Measurements from ENCODE around the gene LAMB2.

The LAMB2 gene

DNA sequence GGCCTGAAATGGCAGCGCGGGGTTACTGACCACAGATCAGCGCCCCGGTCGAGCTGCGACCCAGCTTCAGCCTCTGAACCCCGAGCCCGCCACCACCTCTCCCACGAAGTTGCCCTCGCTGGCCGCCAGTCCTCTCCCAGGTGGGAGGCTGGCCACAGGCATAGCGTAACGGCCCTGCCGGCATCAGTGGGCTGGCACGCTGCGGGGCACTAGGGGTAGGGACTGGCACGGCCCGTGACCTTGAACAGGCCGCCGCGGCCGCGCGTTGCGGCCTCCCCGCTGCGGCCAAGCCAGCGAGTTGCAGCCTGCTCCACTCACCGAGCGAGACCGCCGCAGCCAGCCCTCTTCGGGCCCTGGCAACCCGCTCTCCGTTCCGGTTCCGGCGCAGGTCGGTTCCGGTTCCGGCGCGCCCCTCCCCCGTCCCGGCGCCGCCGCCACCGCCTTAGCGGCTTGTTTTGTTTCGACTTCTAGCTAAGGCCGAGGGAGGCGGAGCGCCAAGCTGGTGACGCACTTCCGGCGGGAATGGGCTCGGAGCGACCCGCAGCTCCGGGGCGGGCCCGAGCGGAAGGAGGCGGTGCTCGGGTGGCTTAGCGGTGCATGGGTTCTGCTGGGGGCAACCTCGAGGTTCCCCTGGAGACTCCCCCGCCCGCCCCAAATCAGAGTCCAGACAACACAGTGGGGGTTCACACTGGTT is 12.3 kb downstream of the LAMB2 start, which contains the start of gene USP19:
USP19 (minus strand) TSS at position 386 of the 694 bp plus-strand sequence. CDS start 1,678 bp downstream, outside the sequence.
- FAIRE-seq = peak; percentile 32

DNA sequence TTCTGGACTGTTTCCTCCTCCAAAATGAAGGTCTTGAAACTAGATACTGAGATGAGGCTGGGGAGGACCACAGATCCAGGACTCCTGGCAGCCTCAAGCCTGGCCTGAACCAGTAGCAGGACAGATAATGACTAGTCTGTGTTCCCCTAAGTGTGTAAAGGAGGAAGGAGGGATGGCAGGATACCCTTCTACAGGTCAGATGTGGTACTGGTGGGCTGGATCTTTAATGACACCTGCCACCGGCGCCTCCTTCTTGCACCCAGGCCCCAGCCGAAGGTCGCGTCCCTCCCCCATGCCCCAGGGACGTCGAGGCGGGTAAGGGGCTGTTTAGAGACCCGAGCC is 12.8 kb downstream of the LAMB2 start:
- FAIRE-seq = no peak

DNA sequence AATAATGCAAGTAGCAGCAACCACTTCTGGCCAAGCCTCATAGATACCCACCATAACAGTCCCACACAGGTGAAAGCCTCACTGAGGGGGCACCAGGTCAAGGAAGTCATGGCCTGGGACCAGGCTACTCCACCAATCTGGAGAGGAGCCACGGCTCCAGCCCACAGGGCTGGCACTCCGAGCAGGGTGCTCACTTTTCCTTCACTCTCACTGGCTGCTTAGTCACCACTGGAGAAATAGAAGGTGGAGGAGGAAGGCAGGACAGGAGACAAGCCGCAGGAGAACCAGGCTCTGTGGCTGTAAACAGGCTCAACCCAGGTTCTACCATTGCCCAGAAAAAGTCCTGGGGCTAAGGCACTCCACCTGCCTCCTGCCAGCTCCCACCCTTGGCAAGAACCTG is 13.4 kb downstream of the LAMB2 start:
- FAIRE-seq = no peak

DNA sequence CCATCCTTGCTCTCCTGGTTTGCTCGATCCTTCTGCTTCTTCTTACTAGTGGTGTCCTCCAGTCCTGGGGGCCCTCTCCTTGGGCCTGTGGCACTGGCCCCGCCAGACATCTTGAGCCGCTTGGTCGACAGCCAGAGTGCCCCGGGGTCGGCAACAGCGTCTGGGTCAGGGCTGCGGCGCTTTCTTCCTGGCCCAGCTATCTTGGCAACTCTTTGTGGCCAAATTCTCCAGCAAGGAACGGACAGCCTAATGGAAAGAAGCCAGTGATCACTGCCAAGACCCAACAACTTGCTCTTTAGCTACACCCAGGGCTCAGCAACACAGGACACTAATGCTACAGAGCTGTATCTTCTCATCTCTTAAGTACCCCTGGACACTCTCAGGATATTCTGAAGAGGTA is 13.8 kb downstream of the LAMB2 start:
- FAIRE-seq = no peak

DNA sequence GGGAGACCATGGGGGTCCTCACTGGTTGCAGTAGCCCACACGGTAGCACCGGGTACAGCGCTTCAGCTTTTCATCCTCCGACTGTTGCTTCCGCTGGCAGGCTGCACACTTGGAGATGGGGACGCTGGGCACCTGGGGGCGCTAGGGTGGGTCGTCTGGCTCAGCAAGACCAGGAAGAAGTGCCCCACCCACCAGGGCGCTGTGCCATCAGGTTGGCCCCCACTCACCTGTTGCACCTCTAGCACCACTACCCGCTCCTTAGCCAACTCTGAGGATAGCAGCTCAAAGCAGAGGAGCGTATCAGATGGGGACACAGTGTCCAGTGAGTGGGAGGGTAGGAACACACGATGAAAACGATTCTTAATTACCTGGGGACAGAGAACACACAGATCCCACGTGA is 20.6 kb downstream of the LAMB2 start:
- no peak for FAIRE-seq

DNA sequence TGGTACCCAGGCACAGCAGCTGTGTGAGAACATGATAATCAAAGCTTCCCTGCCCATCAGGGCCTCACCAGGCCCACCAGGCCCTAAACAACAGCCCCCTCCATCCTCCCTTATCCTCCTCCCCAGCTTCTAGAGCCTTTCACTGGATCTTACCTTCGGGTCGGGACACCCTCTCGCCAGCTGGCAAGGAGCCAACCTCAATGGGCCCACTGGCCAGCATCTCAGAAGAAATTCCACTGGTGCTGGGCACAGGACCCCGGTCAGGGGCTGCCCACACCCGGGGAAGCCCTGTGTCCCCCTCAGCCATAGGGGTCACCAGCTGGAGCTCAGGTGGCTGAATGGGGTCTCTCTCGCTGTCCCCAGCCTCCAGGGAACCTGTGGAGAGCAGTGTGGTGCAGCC is 21.5 kb downstream of the LAMB2 start:
- no peak for FAIRE-seq

DNA sequence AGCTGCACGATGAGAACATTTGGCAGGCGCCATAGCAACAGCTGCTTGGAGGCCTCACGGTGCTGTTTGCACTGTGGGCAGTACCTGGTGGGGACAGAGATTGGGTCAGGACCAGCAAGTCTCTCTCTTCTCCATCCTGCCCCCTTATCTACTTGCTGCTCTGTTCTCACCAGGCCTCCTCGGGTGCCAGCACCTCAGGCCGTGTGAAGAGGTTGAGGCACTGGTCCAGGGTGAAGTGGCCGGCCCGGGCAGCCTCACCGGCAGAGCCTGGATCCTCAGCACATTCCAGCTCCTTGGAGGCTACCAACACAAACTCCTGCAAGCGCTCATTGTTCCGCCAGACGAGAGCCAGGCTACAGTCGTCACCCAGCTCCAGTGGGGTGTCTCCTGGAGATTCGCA is 22.1 kb downstream of the LAMB2 start:
- no peak for FAIRE-seq

DNA sequence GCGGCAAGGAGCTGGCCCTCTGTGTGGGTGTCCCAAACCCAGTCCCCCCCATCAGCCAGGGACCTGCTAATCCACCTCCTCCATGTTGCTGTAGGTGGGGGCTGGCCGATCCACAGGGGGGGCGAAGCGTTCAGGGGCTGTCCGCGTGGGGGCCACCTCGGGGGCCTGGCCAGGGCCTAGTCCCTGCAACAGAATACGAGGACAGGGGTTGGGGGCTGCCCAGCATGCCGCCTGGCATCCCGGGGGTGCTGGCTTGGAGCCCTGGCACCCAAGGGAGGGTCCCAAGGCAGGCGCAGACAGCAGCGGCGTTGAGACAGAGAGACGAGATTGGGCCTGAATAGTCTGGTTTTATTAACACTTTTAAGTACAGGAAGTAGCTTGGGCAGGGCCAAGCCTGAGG is 24.5 kb downstream of the LAMB2 start:
- no peak for FAIRE-seq

DNA sequence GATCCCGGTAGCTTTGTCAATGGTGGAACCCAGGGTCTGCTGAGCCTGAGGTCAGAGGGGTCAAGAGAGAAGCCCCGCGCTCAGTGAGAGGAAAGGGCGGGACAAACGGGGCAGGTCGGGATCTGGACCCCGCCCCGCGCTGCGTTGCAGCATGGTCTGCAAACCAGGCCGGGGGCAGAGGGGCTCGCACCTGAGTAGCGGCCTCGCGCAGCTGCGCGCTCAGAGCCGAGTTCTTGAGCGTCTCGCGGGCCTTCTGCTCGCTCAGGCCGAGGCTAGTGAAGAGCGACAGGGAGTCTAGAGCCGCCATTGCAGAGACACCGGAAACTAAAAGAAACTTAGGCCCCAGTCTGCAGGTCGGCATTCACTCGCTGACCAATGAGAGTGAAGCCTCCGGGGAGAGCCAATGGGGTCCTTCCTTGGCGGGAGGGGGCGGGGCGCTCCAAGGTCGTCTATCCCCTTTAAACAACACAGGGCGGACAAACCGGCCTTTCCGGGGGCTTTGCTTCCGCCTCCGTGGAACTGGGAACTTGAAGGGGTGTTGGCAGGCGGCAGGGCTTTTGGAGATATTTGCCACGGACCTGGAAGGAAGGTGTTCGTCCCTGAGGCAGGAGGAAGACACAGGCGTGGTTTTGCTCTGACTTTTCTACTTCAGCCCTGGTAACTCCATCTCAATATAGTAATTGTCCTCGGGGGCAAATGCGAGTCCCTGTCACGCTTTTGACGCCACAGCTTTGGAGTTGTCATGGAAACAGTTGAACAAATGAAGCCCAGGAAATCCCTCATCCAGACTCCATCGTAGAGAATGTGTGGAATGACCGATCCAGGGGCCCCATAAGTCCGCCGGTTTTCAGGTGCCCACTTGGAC is 28.2 kb downstream of the LAMB2 start, which contains the start of gene QARS1:
QARS1 (minus strand) TSS at position 331 of the 865 bp plus-strand sequence; CDS start at position 307, 24 bp downstream.
- peak; percentile 87 for FAIRE-seq

DNA sequence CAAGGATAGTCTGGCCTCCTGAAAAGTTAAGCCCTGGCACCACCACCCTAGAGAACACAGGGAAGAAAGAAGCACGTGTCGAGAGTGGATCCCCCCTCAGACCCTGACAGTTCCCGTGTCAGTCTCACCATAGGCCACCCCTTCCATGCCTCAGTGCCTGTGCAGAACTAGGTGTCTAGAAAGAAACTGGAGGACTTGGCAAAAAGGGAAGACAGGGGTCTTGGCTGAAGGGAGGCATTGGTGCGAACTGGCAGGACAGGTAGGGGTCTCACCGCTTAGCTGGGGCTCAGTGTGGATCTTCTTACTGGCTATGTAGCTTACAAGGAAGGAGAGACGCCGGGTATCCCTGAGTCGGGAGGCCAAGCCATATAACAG is 28.8 kb downstream of the LAMB2 start:
- no peak for FAIRE-seq

DNA sequence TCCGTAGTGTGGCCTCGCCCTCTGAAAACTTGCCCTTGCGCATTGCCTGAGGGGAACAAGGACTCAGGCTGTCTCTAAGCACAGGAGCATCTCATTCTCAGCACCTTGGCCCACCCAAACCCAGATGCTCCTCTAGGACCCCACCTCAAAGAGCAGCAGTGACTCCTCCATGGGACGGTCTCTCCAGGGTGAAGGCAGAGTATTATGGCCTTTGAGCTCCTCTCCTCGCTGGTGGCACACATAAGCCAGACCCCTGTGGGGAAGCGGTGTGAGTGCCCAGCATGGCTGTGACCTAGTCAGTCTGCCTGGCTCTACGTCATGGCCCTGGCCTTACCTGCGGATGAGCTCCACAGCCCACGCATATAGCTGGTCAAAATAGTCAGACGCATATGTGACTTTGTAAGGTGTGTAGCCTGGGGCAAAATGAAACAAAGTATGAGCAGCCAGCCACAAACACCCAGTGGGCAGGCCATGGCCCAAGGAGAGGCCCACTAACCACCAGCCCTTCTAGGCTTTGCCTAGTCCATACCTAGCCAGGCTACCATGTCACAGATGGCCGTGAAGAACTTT is 32.7 kb downstream of the LAMB2 start:
- FAIRE-seq = no peak

DNA sequence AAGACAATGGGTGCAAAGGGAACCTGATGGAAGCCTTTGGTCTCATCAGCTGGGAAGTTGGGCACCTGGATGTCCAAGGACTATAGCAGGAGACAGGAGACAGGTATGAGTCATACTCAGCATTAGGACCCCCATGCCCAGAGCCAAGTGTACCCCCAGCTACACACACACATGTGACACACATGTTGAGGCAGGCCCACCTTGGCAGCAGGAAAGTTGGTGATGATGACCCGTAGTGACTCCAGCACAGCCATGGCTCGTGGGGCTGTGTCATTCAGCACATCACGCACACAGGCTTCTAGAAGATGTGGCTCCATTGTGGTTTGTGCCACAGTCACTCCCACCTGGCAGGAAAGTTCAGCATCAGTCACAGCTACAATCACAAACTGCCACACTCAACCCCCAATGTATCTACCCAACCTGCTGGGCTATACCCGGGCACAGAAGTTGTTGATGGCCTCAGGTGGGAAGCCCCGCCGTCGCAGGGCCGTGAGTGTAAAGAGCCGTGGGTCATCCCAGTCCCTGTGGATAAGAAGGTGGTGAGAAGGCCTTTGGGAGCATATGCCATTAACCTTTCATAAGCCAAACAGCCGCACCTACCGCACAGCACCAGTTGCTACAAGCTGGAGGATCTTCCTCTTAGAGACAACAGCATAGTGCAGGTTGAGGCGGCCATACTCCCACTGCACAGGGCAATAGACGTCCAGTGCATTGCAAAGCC is 33.8 kb downstream of the LAMB2 start:
- FAIRE-seq = no peak

DNA sequence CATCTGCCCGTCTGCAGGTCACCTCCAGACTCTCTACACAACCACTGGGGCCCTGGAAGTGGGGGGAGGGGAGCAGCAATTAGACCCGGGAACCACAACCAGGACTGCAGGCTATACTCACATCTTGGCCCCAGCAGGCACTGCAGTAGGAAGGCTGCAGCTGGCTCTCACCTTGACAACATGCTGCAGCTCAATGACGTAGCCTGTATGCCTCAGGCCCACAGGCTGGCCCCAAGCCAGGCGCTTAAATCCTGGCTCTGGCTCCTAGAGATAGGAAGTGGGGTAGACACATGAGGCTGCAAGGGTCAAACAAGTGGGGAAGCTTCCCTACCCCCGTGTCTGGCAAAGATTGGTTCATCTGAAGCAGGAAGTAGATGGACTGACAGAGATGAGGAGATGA is 34.4 kb downstream of the LAMB2 start:
- FAIRE-seq = no peak

DNA sequence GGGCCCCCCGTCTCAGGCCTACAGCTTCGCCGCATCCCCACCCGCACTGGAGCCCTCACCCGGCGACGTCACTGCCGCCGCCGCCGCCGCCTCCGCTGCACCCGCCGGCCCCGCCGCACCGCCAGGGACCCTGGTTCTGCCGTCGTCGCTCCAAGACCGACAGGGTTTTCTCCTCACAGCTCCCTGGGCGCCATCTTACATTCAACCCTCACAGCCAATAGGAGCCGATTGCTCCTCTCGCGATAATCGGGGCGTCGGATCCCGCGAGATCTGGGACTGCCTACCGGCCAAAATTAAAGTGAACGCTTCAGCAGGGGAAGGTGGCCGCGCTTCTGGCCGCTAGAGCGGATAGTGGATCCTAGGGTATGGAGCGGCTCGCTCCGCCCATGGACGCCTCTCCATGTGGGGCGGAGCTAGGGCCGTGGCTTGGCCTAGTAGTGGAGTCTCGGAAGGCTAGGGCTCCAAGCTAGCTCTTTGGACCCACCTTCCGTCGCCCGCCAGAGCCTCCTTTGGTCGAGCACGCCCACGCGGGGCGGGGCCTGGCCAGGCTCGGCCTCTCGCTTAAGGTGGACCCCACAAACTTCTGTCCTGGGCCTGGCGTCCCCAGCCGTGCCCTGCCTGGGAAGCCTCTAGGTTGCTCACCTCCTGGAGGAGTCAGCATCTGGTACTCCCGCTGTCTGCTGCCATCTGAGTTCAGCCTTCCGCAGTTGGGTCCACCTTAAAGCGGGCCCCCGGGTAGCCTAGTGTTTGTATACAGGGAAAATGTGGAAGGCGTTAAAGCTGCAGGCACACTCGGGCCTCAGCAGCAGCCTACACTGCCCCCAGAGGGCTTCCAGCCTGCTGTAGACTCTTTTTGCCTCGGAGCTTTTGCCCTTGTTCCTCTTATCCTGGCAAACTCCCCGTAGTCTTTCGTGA is 38.7 kb downstream of the LAMB2 start, which contains the start of gene QRICH1:
QRICH1 (minus strand) TSS at position 219 of the 915 bp plus-strand sequence. CDS start 17,054 bp downstream, outside the sequence.
- peak; percentile 94 for FAIRE-seq

DNA sequence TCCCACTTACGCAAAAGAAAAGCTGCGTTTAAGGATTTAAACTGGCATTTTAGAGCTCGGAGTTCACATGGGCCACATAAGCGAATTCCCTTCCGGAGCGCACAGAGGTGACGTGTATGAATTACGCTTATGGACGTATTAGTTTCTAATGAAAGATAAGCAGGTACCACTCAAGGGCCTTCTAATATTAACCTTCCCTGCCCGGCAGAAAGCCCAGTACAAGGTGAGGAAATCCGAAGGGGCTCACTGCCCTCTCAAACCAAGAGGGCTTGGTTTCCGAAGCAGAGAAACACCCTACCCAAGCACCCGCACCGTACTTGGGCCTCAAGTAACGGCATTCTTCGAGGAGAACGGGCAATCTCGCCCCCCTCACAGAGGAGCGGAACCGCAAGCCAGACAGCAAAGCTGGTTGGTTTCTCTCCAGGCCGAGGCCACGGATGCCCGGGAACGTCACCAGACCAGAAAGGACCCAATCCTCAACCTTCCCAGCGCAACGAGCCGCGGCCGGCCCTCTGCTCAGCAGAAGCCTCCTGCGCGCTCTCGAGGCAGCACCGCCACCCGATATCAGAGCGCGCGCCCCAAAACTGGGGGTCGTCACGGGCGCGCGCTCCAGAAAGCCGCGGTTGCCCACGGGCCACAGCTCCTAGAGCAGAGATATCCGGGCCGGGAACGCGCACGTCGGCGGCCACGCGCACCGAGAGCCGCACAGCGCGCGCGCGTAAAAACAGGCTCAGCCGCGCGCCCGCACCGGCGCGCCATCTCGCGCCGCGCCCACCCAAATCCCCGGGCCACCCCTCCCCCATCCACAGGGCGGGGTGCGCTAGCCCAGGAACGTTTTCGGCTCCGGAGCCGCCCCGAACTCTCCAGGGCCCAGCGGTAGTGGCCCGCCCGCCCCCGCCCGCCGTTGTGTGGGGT is 39.7 kb downstream of the LAMB2 start:
- FAIRE-seq = no peak

DNA sequence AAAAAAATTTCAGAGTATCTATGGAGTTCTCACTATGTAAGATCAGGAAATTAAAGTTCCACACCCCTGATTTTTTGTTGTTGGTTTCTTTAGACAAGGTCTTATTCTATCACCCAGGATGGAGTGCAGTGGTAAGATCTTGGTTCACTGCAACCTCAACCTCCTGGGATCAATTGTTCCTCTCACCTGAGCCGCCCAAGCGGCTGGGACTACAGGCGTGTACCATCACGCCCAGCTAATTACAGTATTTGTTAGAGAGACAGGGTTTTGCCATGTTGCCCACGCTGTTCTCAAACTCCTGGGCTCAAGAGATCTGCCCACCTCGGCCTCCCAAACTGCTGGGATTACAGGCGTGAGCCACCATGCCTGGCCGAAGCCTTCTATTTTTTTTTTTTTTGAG is 51.4 kb downstream of the LAMB2 start:
- no peak for FAIRE-seq

DNA sequence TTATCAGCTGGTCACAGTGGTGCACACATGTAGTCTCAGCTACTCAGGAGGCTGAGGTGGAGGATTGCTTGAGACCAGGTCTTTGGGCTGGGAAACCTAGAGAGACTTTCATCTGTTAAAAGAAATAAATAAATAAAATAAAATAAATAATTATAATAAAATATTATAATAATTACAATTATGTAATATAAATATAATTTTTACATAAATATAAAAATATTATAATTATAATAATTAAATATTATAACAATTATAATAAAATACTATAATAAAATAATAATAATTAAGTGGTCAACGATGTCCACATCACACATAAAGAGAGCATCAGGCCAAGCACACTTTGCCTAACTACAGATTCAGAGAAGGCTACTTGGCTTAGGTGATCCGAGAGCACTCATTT is 53.6 kb downstream of the LAMB2 start:
- FAIRE-seq = peak; percentile 87

DNA sequence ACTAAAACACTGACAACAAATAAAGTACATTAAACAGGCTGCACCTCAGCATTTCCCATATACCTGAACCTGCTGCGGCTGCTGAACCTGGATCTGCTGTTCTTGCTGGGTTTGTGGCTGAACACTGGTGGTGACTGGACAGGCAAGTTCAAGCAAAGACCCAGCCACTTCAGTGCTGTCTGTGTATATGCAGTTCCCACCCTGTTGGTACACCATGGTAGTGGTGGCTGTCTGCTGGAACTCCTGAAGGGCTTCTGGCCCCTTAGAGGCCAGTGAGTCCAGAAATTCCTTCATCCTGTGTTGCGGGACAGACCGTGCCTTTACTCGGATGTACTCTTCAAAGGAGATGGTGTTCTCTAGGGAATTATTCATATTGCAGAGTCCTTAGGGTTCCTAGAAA is 56.2 kb downstream of the LAMB2 start:
- FAIRE-seq = no peak

DNA sequence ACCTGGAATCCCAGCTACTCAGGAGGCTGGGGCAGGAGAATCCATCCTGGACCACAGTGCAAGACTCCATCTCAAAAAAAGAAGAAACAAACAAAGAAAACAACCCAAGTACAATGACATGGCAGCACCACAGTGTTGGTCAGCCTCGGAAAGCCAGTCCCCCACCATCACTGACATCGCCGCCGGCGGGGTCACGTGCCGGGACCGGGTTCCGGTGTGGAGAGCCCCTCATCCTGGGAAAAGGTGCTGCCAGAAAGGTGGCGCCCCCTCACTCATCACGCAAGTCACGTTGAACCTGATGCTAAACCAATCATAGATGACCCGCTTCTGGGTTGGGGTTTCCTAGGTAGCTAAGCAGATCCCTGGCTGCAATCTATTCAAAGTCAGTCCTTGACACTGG is 56.7 kb downstream of the LAMB2 start:
- no peak for FAIRE-seq

All from TTC549 (cell line).